Activated CD8-positive, alpha-beta memory T cell treated with anti-CD3 and anti-CD28 coated beads for 24 hours (primary cell): ENCODE data around the gene MED31.
"Not testable (repeated sequence)": the region's sequence is repeated elsewhere in the genome, so short reads cannot be mapped to it uniquely, and the experiment has no call there.

Experiments
- DNase-seq: peaks from one replicate; pipeline ENCODE4 v3.0.0-alpha.2; 2020

Gene MED31

DNA sequence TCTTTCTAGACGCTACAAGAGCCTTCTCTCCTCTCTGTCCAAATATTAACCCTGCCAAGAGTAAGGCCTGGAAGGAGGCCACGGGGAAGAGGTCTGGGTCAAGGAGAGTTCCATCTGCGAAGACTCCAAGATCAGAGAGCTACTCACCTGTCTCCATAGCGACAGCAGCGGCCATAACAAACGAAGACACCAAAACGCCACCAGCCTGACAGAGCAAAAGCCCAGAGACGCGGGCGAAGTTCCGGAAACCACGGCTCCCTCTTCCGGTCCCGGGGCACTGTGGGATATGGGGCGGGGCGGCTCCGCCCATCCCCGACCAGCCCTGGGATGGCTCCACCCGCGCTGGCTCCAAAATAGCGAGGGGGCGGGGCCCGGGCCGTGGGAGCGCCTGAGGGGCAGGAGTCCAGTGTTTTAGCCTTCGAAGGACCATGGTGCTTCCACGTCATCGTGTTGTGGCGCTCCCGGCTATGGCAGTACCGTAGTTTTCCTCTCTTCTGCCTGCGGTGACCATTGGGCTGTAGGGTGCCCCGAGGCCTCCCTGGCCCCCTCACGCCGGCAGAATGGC lies at the start of gene MED31, which contains the start of gene C17orf100:
Gene MED31 (minus strand): TSS at position 252 of the 565 bp plus-strand sequence. CDS start 77 bp downstream, at position 175.
Gene C17orf100 (plus strand): TSS at position 409 of the 565 bp plus-strand sequence. CDS start 152 bp downstream, at position 561.
- peak; percentile 97 for DNase-seq

- DNase-seq = no peak
These were observed 49.5 kb upstream of the MED31 start for GRCh38 chr17:6700948-6701307.

GRCh38 chr17:6699997-6700947 lies 48.9 kb upstream of the MED31 start:
- no peak for DNase-seq

- no peak for DNase-seq
These were observed 46.6 kb upstream of the MED31 start for GRCh38 chr17:6698004-6698403.

DNA sequence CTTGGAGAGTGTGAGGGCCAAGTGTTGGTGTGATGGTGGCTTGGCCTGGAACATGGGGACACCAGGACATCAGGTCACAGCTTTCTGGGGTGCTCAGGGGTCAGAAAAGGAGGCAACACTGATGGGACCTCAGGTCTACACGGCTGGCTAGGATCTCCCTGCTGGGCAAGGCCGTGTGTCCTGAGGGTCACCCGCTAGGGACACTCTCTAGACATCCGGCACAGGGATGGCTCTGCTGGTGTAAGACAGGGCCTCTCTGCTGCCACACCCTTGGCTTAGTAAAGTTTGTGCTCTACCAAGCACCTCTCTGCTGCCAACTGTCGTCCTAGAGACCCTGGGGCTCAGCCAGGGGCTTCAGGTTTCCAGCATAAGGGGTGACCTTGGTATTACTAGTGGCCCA lies 45.5 kb upstream of the MED31 start:
- DNase-seq = no peak

GRCh38 chr17:6695565-6695964 lies 44.2 kb upstream of the MED31 start:
- DNase-seq = no peak

- DNase-seq = no peak
These were observed 43.6 kb upstream of the MED31 start for GRCh38 chr17:6695051-6695450.

- DNase-seq = not testable (repeated sequence)
These were observed 40.6 kb upstream of the MED31 start for GRCh38 chr17:6691958-6692357.

DNA sequence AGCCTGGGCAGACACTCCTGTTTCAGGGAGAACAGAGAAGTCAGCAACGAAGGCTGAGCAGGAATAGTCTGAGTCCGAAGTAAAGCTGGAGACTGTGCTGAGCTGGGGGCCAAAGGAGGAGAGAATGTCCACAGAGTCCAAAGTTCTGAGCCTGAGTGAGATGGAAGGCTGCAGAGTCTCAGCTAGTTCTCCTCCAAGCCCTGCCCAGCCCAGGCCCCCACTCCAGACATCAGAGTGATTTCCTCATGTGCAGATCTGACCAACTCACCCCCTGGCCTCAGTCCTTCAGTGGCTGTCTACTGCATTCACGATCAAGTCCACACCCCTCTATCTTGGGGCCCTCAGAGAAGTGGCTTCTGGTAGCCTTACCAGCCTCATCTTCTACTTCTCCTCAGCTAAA lies 40.1 kb upstream of the MED31 start:
- DNase-seq = no peak

DNA sequence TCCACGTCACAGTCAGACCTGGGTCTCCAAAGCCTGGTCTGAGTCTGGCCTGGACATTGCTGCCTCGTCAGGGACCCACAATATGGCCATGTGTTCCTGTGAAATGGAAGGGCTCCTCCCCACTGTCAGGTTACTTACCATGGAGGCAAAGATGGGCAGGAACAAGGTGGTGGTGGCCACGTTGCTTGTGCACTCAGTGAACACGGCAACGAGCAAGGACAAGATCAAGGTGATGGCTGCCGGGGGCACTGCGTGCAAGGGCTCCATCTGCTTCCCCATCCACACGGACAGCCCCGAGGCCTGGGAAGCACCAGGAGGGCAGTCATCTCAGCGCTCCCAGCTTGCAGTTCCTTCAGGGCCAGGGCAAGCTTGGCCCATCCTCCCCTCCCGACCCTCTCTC lies 39.2 kb upstream of the MED31 start:
- DNase-seq = no peak

GRCh38 chr17:6688944-6689343 lies 37.5 kb upstream of the MED31 start:
- no peak for DNase-seq

DNA sequence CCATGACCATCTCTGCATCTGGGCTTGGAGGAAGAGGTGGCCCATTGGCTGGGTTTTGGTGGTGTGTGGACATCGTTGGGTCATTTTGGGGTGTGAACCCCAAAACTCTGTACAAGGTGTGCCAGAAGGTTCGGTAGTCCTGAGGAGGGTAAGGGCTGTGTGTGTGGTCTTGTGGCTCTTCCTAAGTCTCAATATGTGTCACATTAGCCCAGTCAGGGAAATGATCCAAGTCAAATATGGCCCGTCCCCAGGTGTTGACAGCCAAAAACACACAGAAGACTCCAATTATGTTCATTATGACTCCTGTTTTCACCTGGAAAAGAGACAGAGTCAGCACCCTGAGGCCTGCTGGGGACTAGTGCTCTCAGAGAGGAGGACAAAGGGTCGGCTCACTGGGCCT lies 34.6 kb upstream of the MED31 start:
- DNase-seq = no peak

DNA sequence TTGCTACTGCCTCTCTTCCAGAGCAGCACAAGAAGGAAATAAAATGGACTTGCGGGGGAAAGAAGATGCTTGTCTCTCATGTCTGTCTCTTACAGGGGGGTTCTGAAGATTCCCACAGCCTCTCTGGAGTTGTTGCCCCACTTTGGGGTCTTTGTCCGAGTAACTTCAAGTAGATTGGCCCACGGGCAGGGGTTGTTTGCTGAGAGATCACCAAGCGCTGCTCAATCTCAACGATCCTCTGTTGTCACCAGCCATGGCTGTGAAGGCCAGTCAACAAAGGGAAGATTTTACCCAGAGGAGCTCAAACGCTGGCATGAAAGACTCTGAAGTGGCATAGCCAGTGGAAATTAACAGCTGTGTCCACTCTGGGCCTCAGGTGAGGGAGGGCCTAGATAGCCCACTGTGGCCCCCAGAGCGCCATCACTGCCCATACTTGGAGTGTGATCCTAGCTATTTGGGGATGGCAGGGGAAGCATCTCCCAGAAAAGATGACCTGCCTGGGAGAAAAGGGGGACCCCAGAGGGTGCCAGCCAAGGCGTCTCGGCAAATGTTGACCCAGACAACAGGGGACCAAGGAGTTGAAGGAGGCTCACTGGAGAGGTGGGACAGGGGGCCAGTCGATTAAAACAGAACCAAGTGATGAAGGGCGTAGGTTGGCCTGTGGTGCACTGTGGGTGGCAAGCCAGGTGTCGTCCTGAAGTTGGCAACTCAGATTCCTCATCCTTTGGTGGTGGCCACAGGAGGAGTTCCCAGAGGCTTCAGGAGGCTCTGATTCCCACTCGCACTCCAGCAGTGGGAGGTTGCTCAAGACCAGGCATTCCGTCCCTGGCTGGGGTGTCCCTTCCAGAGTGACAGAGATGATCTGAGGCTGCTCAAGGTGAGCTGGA lies 33.7 kb upstream of the MED31 start:
- no peak for DNase-seq

DNA sequence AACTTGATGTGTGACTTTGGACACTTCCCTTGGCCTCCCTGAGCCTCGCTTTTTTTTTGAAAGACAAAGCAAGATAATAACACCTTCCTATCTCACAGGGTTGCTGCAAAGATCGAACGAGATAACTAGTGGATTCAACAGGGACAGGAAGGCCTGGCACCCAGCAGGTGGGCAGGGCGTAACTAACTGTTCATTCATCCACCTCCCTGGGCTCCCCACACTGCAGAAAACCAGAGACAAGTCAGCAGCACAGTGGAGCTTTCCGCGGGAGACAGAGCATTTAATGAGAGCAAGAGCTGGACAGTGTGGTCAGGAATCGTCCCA lies 33.0 kb upstream of the MED31 start:
- no peak for DNase-seq

DNA sequence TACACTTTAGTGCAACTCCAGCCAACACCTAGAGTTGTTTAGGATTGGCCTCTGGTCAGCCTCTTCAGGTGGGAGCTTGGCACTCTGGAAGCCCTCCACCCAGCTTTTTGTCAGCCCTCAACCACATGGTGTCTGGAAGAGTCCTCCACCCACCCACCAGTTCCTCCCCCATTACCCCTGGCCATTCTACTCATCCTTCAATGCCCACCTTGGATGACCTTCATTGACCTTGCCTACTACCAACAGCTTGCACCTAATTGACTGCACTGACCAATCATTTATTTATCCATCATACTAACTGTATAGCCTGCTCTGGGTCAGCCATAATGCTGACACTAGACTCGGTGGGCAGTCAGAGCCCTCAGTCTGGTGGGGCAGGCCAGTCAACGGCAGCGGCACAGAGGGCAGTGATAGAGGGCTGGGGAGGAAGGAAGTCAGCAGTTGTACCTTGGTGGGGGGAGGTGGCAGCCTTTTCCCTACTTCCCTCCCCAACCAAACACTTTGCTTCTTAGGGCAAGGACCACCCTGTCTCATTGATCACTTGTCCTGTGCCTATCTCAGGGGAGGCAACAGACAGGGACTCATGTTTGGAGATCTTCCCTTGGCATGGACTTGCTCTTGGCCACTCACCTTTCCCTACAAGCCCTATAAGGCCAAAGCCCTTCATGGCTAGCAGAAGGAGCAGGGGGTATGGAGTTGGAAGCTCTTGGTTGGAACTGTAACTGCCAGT lies 32.5 kb upstream of the MED31 start:
- DNase-seq = no peak

DNA sequence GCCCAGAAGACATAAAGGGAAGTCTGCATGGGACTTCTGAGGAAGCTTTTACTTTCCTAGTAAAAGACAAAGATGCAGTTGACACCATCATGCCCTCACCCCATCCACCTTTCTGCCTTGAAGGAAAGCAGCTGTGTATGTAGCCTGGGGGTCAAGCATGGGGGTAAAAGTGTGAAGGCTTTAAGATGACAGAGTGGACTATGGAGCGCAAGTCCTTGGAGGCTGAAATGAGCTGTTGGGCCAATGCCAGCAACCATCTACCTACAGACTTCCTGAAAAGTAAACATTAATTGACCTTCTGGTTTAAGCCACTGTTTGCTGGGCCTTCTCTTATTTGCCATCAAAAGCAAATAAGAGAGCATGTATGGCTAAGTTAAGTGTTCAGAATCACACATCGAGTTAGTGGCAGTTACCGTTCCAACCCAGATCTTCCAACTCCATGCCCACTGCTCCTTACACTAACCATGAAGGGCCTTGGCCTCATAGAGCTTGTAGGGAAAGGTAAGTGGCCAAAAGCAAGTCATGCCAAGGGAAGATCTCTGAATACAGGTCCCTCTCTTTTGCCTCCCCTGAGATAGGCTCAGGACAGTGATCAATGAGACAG lies 31.8 kb upstream of the MED31 start:
- no peak for DNase-seq

GRCh38 chr17:6682339-6682738 lies 30.9 kb upstream of the MED31 start:
- DNase-seq = no peak

DNA sequence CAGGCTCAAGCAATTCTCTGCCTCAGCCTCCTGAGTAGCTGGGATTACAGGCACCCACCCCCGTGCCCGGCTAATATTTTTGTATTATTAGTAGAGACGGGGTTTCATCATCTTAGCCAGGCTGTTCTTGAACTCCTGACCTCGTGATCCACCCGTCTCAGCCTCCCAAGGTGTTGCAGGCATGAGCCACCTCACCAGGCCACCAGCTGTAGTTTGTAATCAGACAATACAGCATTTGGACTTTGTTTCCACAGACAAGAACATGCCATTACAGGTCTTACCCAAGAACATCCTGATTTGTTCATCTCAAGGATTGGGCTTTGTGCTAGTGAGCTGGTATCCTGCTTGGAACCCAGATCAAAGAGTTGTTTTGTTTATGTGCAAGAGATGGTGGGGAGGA lies 30.3 kb upstream of the MED31 start:
- DNase-seq = no peak

GRCh38 chr17:6681176-6681575 lies 29.8 kb upstream of the MED31 start:
- no peak for DNase-seq

GRCh38 chr17:6679241-6679640 lies 27.8 kb upstream of the MED31 start:
- no peak for DNase-seq

GRCh38 chr17:6677946-6678345 lies 26.5 kb upstream of the MED31 start:
- DNase-seq = no peak

DNA sequence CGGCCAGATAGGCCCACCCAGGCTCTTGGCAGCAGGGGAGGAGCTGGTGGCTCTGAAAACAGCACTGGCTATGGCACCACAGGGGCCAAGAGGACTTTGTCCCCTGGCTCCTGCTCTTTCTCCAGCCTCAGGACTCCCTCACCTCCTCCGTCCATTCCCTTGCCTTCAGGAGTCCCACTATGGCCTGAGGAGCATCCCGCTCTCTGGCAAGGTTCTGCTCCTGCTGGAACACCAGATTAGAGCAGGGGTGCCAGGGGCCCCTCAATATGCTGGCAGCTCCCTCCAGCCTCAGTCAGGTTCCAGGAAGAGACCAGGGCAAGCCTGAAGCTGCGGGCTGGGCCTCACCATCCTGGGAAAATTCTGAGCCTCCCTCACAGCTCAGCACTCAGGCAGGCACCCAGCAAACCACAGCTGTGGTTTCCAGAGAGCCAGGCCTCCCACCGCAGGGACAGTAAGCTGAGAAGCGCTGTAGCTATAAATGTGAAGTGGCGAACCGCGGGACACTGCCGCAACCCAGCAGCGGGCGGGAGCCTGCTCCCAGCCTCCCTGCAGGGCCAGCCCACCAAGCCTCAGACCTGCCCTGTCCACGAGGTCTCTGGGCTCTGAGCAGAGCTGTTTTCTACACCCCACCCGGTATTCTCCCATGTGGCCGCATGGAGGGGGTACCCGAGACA lies 25.9 kb upstream of the MED31 start:
- no peak for DNase-seq
